ENCODE results near the gene DNAJB7.

DNA sequence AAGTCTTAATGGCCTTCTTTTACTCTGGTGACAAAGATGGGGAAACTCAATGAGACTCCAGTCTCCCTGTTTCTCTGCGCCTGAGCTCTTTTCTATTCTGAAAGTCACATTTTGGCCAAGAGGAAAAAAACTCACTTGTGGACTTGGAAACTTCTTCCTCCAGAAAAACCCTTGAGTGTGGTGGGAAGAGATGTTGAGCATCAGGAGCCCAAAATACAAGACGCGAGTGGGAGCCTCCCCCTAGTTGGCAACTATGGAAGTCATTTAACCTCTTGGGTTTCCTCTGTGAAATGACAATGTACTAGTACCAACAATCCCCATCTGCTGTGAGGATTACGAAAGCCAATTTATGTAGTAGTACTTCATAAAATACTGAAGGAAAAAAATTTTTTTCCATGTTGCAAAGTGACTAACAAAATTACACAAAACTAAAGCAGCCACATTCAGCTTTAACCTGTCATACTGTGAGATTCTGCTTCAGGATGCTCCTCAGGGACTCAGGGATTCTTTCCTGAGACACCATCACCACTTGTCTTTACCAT lies 42.2 kb downstream of the DNAJB7 start:
- TF ChIP-seq, protein P1, sequence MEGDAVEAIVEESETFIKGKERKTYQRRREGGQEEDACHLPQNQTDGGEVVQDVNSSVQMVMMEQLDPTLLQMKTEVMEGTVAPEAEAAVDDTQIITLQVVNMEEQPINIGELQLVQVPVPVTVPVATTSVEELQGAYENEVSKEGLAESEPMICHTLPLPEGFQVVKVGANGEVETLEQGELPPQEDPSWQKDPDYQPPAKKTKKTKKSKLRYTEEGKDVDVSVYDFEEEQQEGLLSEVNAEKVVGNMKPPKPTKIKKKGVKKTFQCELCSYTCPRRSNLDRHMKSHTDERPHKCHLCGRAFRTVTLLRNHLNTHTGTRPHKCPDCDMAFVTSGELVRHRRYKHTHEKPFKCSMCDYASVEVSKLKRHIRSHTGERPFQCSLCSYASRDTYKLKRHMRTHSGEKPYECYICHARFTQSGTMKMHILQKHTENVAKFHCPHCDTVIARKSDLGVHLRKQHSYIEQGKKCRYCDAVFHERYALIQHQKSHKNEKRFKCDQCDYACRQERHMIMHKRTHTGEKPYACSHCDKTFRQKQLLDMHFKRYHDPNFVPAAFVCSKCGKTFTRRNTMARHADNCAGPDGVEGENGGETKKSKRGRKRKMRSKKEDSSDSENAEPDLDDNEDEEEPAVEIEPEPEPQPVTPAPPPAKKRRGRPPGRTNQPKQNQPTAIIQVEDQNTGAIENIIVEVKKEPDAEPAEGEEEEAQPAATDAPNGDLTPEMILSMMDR (IDR thresholded peaks at IDR 0.05), result no peak
- TF ChIP-seq POLR2A (IDR thresholded peaks at IDR 0.05), result no peak

Data from thyroid gland (tissue), 4 donors.